Osteocyte (in vitro differentiated cells): ENCODE results near the gene NHERF1. TPM values are rescaled to one million over a fixed set of nuclear protein-coding genes. Genes with fewer than 3 reads are reported as not detected.

Experiments used
- DNase-seq: peaks from one replicate; pipeline ENCODE4 v3.0.0; 2021; ENCODE audit warnings: mixed read lengths; ENCODE audit not compliant: unreplicated experiment; ENCODE audit errors: extremely low spot score
- H3K27ac Mint-ChIP-seq: one replicate; pipeline ENCODE4 v1.8.0; 2021; ENCODE audit warnings: mild to moderate bottlenecking, mixed read lengths; ENCODE audit not compliant: unreplicated experiment
- H3K27me3 Mint-ChIP-seq: one replicate; pipeline ENCODE4 v1.8.0; 2021; ENCODE audit warnings: mixed read lengths; ENCODE audit not compliant: unreplicated experiment
- H3K36me3 Mint-ChIP-seq: one replicate; pipeline ENCODE4 v1.8.0; 2021; ENCODE audit warnings: mixed read lengths; ENCODE audit not compliant: unreplicated experiment
- H3K4me1 Mint-ChIP-seq: one replicate; pipeline ENCODE4 v1.8.0; 2021; ENCODE audit warnings: mixed read lengths; ENCODE audit not compliant: unreplicated experiment
- H3K4me3 Mint-ChIP-seq: one replicate; pipeline ENCODE4 v1.8.0; 2021; ENCODE audit warnings: mild to moderate bottlenecking, moderate library complexity, mixed read lengths; ENCODE audit not compliant: unreplicated experiment
- H3K9me3 Mint-ChIP-seq: one replicate; pipeline ENCODE4 v1.8.0; 2021; ENCODE audit warnings: mixed read lengths; ENCODE audit not compliant: unreplicated experiment
- total RNA-seq: library from RNA; stranded (reverse); gene quantifications from 2 replicates; pipeline ENCODE4 v1.2.1, GENCODE V29; 2021
- TF ChIP-seq, protein P1 (sequence below): fragments of 200-600 bp; sonication (generic); IDR thresholded peaks from 2 replicates; pipeline ENCODE4 v1.5.0; 2021; ENCODE audit warnings: antibody characterized with exemption, mild to moderate bottlenecking, moderate library complexity

Gene NHERF1
- total RNA-seq, 1 donor from 2014 or later, result 117 TPM

DNA sequence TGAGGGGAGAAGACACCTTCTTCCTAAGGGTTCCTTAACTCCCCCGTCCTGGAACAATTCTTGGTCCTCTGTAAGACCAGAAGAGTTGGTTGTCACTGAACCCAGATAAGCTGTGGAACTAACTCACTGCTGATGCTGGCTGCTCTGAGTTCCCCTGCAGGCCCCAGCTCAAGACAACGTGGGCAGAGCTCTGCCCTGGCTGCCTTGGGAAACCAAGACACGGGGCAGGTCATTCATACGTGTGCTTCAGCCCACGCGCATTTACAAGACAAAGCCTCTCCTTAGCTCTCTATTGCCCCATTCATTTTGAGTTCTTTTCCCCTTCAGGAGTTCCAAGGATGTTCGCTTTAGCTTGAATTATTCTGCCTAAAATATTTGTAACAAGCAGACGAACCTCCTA, 31.1 kb downstream of the NHERF1 start:
- Mint-ChIP-seq H3K4me1 (peaks cover 23% of the 10 kb centered on the region), H3K36me3 (peaks cover 7% of the 10 kb centered on the region), H3K4me3 (no peak overlapping the region), H3K27me3 (no peaks in the 10 kb centered on the region), H3K9me3 (no peaks in the 10 kb centered on the region), H3K27ac (no peak overlapping the region)
- DNase-seq, result no peak
- TF ChIP-seq, protein P1, sequence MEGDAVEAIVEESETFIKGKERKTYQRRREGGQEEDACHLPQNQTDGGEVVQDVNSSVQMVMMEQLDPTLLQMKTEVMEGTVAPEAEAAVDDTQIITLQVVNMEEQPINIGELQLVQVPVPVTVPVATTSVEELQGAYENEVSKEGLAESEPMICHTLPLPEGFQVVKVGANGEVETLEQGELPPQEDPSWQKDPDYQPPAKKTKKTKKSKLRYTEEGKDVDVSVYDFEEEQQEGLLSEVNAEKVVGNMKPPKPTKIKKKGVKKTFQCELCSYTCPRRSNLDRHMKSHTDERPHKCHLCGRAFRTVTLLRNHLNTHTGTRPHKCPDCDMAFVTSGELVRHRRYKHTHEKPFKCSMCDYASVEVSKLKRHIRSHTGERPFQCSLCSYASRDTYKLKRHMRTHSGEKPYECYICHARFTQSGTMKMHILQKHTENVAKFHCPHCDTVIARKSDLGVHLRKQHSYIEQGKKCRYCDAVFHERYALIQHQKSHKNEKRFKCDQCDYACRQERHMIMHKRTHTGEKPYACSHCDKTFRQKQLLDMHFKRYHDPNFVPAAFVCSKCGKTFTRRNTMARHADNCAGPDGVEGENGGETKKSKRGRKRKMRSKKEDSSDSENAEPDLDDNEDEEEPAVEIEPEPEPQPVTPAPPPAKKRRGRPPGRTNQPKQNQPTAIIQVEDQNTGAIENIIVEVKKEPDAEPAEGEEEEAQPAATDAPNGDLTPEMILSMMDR, result no peak

GRCh38 chr17:74779948-74780400, 31.5 kb downstream of the NHERF1 start:
- peaks cover 23% of the 10 kb centered on the region for H3K4me1 Mint-ChIP-seq
- TF ChIP-seq, protein P1, result no peak
- H3K27me3 Mint-ChIP-seq, result no peaks in the 10 kb centered on the region
- DNase-seq, result no peak
- no peaks in the 10 kb centered on the region for H3K9me3 Mint-ChIP-seq
- H3K27ac Mint-ChIP-seq, result no peak overlapping the region
- peaks cover 7% of the 10 kb centered on the region for H3K36me3 Mint-ChIP-seq
- H3K4me3 Mint-ChIP-seq, result no peak overlapping the region

GRCh38 chr17:74780443-74781238, 32.2 kb downstream of the NHERF1 start:
- Mint-ChIP-seq H3K9me3 (no peaks in the 10 kb centered on the region), H3K4me3 (no peak overlapping the region)

GRCh38 chr17:74782571-74782970, 34.1 kb downstream of the NHERF1 start:
- Mint-ChIP-seq H3K27ac (no peak overlapping the region), H3K4me1 (peaks cover 5% of the 10 kb centered on the region), H3K36me3 (peaks cover 17% of the 10 kb centered on the region), H3K9me3 (no peaks in the 10 kb centered on the region), H3K27me3 (no peaks in the 10 kb centered on the region), H3K4me3 (no peak overlapping the region)
- DNase-seq, result no peak
- TF ChIP-seq, protein P1, result no peak

More at GRCh38 chr17:74780443-74781238, 32.2 kb downstream of the NHERF1 start:
- DNase-seq, result no peak
- Mint-ChIP-seq H3K4me1 (peaks cover 19% of the 10 kb centered on the region), H3K36me3 (peaks cover 9% of the 10 kb centered on the region), H3K27me3 (no peaks in the 10 kb centered on the region), H3K27ac (no peak overlapping the region)
- TF ChIP-seq, protein P1, result peak; percentile 66

- TF ChIP-seq, protein P1, result no peak
- Mint-ChIP-seq H3K27me3 (no peaks in the 10 kb centered on the region), H3K9me3 (no peaks in the 10 kb centered on the region), H3K4me1 (no peaks in the 10 kb centered on the region), H3K27ac (no peak overlapping the region), H3K4me3 (no peak overlapping the region), H3K36me3 (peaks cover 19% of the 10 kb centered on the region)
- DNase-seq, result no peak
Measured at GRCh38 chr17:74784125-74784810, 35.8 kb downstream of the NHERF1 start.
